ENCODE results near the gene TGFBR3L. TPM values are rescaled to one million over a fixed set of nuclear protein-coding genes. Genes with fewer than 3 reads are reported as not detected.

Gene TGFBR3L
- total and polyA plus RNA-seq, 2 of the 13 experiments (the other 11 are each of a cell fraction or from before 2014, with no cell fraction given): 0.20 to 1.0 TPM

- TF ChIP-seq HDAC1 (CRISPR knock-in tag; IDR thresholded peaks at IDR 0.05) (peak; percentile 28), ZNF205 (CRISPR knock-in tag; IDR thresholded peaks at IDR 0.05) (no peak), RNF219 (CRISPR knock-in tag; IDR thresholded peaks at IDR 0.05) (no peak), JUN (CRISPR knock-in tag; IDR thresholded peaks at IDR 0.05) (no peak), ZNF441 (CRISPR knock-in tag; IDR thresholded peaks at IDR 0.05; ENCODE audit: borderline replicate concordance) (0 out of 2 replicates have a peak, but pooled peaks have one; percentile 3), SRF (IDR thresholded peaks at IDR 0.05; ENCODE audit: low read depth, low read length) (no peak), ZNF354B (CRISPR knock-in tag; IDR thresholded peaks at IDR 0.05) (no peak), NR0B2 (CRISPR knock-in tag; IDR thresholded peaks at IDR 0.05) (no peak), KDM5B (CRISPR knock-in tag; IDR thresholded peaks at IDR 0.05; ENCODE audit: borderline replicate concordance) (0 out of 2 replicates have a peak, but pooled peaks have one; percentile 48), KLF9 (CRISPR knock-in tag; IDR thresholded peaks at IDR 0.05; ENCODE audit: low read depth) (no peak), ZNF451 (CRISPR knock-in tag; IDR thresholded peaks at IDR 0.05) (peak; percentile 91), ZNF777 (CRISPR knock-in tag; IDR thresholded peaks at IDR 0.05) (peak; percentile 86; the same call in 1 of the 2 replicates), DMTF1 (CRISPR knock-in tag; IDR thresholded peaks at IDR 0.05) (no peak), ZNF614 (CRISPR knock-in tag; IDR thresholded peaks at IDR 0.05; ENCODE audit: borderline replicate concordance) (peak; percentile 30; the same call in 1 of the 2 replicates), ARNT2 (CRISPR knock-in tag; IDR thresholded peaks at IDR 0.05; ENCODE audit: low read depth) (0 out of 2 replicates have a peak, but pooled peaks have one; percentile 9), ZNF264 (CRISPR knock-in tag; IDR thresholded peaks at IDR 0.05) (no peak), ZNF7 (CRISPR knock-in tag; IDR thresholded peaks at IDR 0.05) (no peak), TCF7 (IDR thresholded peaks at IDR 0.05; ENCODE audit: low read depth) (no peak), HNF1A (IDR thresholded peaks at IDR 0.05; ENCODE audit: low read depth) (no peak), HNF1A (CRISPR knock-in tag; IDR thresholded peaks at IDR 0.05; ENCODE audit: borderline replicate concordance) (0 out of 2 replicates have a peak, but pooled peaks have one; percentile 22), ZNF160 (CRISPR knock-in tag; IDR thresholded peaks at IDR 0.05) (peak; percentile 29; the same call in 1 of the 2 replicates), ZEB1 (IDR thresholded peaks at IDR 0.05; ENCODE audit: insufficient replicate concordance, low read depth) (peak; percentile 89)
These were observed 45.1 kb upstream of the TGFBR3L start (continued) for GRCh38 chr19:7869453-7869909.

Measured in HepG2 (cell line).